Stimulated activated CD8-positive, alpha-beta memory T cell treated with anti-CD3 and anti-CD28 coated beads, Interleukin-4, amount 100 ng/mL, for 24 hours (primary cell): ENCODE data around the gene HMGB1.
A peak's percentile ranks its signal among the peaks of the same experiment; 100 is the strongest.
"Not testable (repeated sequence)": the region's sequence is repeated elsewhere in the genome, so short reads cannot be mapped to it uniquely, and the experiment has no call there.

ENCODE experiments used
- DNase-seq: peaks from one replicate; pipeline ENCODE4 v3.0.0-alpha.2; 2020; ENCODE audit warnings: low read depth

Gene HMGB1

GRCh38 chr13:30466358-30466714 is 600 bp upstream of the HMGB1 start:
- DNase-seq = no peak

GRCh38 chr13:30465343-30465592 is 468 bp downstream of the HMGB1 start:
- no peak for DNase-seq

GRCh38 chr13:30464496-30465342 is 1.0 kb downstream of the HMGB1 start:
- peak; percentile 70 for DNase-seq

GRCh38 chr13:30463787-30464495 is 1.8 kb downstream of the HMGB1 start:
- peak; percentile 57 for DNase-seq

- not testable (repeated sequence) for DNase-seq
These were observed 4.3 kb downstream of the HMGB1 start for GRCh38 chr13:30461279-30462066.

- DNase-seq = no peak
These were observed 8.3 kb downstream of the HMGB1 start for GRCh38 chr13:30457306-30457891.

- no peak for DNase-seq
These were observed 9.4 kb downstream of the HMGB1 start for GRCh38 chr13:30456290-30456689.

GRCh38 chr13:30454991-30455390 is 10.7 kb downstream of the HMGB1 start:
- DNase-seq = no peak

- DNase-seq = no peak
These were observed 12.0 kb downstream of the HMGB1 start for GRCh38 chr13:30453727-30454126.

- not testable (repeated sequence) for DNase-seq
These were observed 14.3 kb downstream of the HMGB1 start for GRCh38 chr13:30451476-30451875.

- no peak for DNase-seq
These were observed 15.7 kb downstream of the HMGB1 start for GRCh38 chr13:30450066-30450465.

GRCh38 chr13:30448441-30448840 is 17.3 kb downstream of the HMGB1 start:
- DNase-seq = no peak

- no peak for DNase-seq
These were observed 19.6 kb downstream of the HMGB1 start for GRCh38 chr13:30446126-30446500.

GRCh38 chr13:30443957-30444404 is 21.8 kb downstream of the HMGB1 start:
- DNase-seq = no peak

GRCh38 chr13:30443491-30443890 is 22.2 kb downstream of the HMGB1 start:
- DNase-seq = not testable (repeated sequence)

GRCh38 chr13:30442926-30443325 is 22.8 kb downstream of the HMGB1 start:
- DNase-seq = no peak

- DNase-seq = no peak
These were observed 24.6 kb downstream of the HMGB1 start for GRCh38 chr13:30440910-30441703.

- no peak for DNase-seq
These were observed 27.4 kb downstream of the HMGB1 start for GRCh38 chr13:30438286-30438685.

- no peak for DNase-seq
These were observed 28.6 kb downstream of the HMGB1 start for GRCh38 chr13:30437177-30437576.

GRCh38 chr13:30435911-30436451 is 29.8 kb downstream of the HMGB1 start:
- no peak for DNase-seq

- DNase-seq = no peak
These were observed 34.3 kb downstream of the HMGB1 start for GRCh38 chr13:30431269-30431940.
